Uterus (tissue), 2 donors: ENCODE measurements around the gene STUM.
"Not testable (repeated sequence)": the region's sequence is repeated elsewhere in the genome, so short reads cannot be mapped to it uniquely, and the experiment has no call there.

Experiments used
- POLR2A ChIP-seq, 2 donors: fragments of 450-650 bp; IDR thresholded peaks; one replicate each; pipeline ENCODE4 v1.6.1; 2016; ENCODE audit warnings: antibody characterized with exemption in 2 of 2, mild to moderate bottlenecking in 1 of 2, moderate library complexity in 1 of 2
- TF ChIP-seq, protein P1 (sequence below), 4 experiments: fragments of 200-600 bp in 2 of 4; fragments of 450-650 bp in 2 of 4; sonication (generic) in 2 of 4; IDR thresholded peaks; one replicate each; pipeline ENCODE4 v1.5.1; 2016 to 2019; ENCODE audit warnings: antibody characterized with exemption in 4 of 4, mild to moderate bottlenecking in 2 of 4, moderate library complexity in 1 of 4

DNA sequence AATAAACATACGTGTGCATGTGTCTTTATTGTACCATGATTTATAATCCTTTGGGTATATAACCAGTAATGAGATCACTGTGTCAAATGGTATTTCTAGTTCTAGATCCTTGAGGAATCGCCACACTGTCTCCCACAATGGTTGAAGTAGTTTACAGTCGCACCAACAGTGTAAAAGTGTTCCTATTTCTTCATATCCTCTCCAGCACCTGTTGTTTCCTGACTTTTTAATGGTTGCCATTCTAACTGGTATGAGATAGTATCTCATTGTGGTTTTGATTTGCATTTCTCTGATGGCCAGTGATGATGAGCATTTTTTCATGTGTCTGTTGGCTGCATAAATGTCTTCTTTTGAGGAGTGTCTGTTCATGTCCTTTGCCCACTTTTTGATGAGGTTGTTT lies 48.9 kb upstream of the STUM start:
- TF ChIP-seq POLR2A (IDR thresholded peaks at IDR 0.05), result not testable (repeated sequence)
- TF ChIP-seq, protein P1, sequence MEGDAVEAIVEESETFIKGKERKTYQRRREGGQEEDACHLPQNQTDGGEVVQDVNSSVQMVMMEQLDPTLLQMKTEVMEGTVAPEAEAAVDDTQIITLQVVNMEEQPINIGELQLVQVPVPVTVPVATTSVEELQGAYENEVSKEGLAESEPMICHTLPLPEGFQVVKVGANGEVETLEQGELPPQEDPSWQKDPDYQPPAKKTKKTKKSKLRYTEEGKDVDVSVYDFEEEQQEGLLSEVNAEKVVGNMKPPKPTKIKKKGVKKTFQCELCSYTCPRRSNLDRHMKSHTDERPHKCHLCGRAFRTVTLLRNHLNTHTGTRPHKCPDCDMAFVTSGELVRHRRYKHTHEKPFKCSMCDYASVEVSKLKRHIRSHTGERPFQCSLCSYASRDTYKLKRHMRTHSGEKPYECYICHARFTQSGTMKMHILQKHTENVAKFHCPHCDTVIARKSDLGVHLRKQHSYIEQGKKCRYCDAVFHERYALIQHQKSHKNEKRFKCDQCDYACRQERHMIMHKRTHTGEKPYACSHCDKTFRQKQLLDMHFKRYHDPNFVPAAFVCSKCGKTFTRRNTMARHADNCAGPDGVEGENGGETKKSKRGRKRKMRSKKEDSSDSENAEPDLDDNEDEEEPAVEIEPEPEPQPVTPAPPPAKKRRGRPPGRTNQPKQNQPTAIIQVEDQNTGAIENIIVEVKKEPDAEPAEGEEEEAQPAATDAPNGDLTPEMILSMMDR (IDR thresholded peaks at IDR 0.05), result not testable (repeated sequence)
